ENCODE results near the gene DAPK3. TPM values are rescaled to one million over a fixed set of nuclear protein-coding genes. Genes with fewer than 3 reads are reported as not detected.

Gene DAPK3
- polyA plus RNA-seq, 1 experiment: 105 TPM

DNA sequence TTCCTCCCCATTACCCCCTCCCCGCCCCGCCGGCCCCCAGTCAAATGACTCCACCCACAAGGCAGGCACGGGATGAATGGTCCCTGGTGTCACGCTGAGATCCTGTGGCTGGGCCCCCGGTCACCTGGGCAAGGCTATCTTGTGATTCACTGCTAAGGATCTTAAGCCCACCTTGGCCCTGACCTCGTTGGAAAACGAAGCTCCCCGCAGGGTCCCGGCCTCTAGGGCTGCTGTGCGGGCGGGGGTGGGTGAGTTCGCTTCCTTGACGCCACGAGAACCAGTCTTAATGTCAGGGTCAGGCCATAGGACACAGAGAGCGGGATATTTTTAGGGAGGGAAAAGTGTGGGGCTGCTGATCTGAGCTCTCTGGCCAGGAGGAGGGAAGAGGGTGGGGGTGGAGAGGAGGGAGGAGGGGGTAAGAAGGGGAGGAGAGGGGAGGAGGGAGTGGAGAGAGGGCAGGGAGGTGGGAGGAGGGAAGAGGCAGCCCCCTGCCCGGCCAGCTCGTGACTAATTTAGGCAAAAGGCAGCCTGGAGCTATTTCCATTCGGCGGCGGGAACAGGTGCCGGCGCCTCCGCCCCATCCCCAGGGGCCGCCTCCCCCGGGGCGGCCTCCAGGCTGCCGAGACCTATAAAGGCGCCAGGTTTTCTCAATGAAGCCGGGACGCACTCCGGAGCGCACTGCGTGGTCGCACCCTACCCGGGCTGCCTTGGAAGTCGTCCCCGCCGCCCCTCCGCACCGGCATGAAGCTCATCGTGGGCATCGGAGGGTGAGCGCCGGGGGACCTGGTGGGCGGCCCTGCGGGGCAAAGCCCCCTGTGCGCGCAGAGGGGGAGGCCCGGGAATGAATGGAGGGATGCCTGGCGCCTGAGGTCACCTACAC lies 37.7 kb downstream of the DAPK3 start, which contains the start of gene NMRK2:
TSS of gene NMRK2 (plus strand) at position 139 of the 880 bp plus-strand sequence. CDS start at position 742, 603 bp downstream.
- CTCF ChIA-PET: no interaction called here
- POLR2A ChIA-PET: interaction anchor here (0.6 kb wide), 1 partner anchor 275 kb away, joined by 4 read pairs; no protein-coding TSS in a partner anchor
- H3K9me3 ChIP-seq (ENCODE audit: control insufficient read depth, insufficient read depth, low read length): peaks cover 4% of the 10 kb centered on the region; the same call in 1 of the 2 replicates
- H3K4me3 ChIP-seq (ENCODE audit: low read depth, low read length): no peak within 1 kb of the TSS
- H3K27me3 ChIP-seq (ENCODE audit: control insufficient read depth, insufficient read depth, low read length): peaks cover 22% of the 10 kb centered on the region
- DNase-seq (ENCODE audit: low read depth, low spot score): no peak
- TF ChIP-seq CTCF (IDR thresholded peaks at IDR 0.05; ENCODE audit: low read depth, low read length): no peak
- H3K27ac ChIP-seq (ENCODE audit: low read depth, low read length): no peak within 1 kb of the TSS

GRCh38 chr19:3931041-3931440 lies 39.9 kb downstream of the DAPK3 start:
- POLR2A ChIA-PET: no interaction called here
- CTCF ChIA-PET: no interaction called here
- Histone ChIP-seq H3K9me3 (ENCODE audit: control insufficient read depth, insufficient read depth, low read length) (no peaks in the 10 kb centered on the region; the same call in 1 of the 2 replicates), H3K4me3 (ENCODE audit: low read depth, low read length) (no peak overlapping the region), H3K27me3 (ENCODE audit: control insufficient read depth, insufficient read depth, low read length) (peaks cover 22% of the 10 kb centered on the region), H3K27ac (ENCODE audit: low read depth, low read length) (no peak overlapping the region)
- DNase-seq (ENCODE audit: low read depth, low spot score): no peak
- TF ChIP-seq CTCF (IDR thresholded peaks at IDR 0.05; ENCODE audit: low read depth, low read length): no peak

DNA sequence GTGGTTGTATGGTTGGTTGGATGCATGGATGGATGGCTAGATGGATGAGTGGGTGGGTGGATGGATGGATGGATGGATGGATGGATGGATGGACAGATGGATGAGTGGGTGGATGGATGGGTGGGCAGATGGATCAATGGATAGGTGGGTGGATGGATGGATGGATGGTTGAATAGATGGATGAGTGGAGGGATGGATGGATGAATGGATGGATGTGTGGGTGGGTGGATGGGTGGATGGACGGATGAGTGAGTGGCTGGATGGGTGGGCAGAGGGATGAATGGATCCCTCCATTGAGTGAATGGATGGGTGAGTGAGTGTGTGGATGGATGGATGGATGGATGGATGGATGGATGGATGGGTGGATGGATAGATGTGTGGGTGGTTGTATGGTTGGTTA lies 47.0 kb downstream of the DAPK3 start:
- Histone ChIP-seq H3K27ac (ENCODE audit: low read depth, low read length) (no peak overlapping the region), H3K9me3 (ENCODE audit: control insufficient read depth, insufficient read depth, low read length) (peaks cover 18% of the 10 kb centered on the region), H3K27me3 (ENCODE audit: control insufficient read depth, insufficient read depth, low read length) (peaks cover 2% of the 10 kb centered on the region), H3K4me3 (ENCODE audit: low read depth, low read length) (no peak overlapping the region)
- POLR2A ChIA-PET: no interaction called here
- CTCF ChIA-PET: no interaction called here
- DNase-seq (ENCODE audit: low read depth, low spot score): no peak
- no peak for TF ChIP-seq CTCF (IDR thresholded peaks at IDR 0.05; ENCODE audit: low read depth, low read length)

GRCh38 chr19:3923096-3923758 lies 47.7 kb downstream of the DAPK3 start:
- DNase-seq (ENCODE audit: low read depth, low spot score): no peak
- POLR2A ChIA-PET: no interaction called here
- CTCF ChIA-PET: no interaction called here
- TF ChIP-seq CTCF (IDR thresholded peaks at IDR 0.05; ENCODE audit: low read depth, low read length): no peak
- peaks cover 2% of the 10 kb centered on the region for H3K27me3 ChIP-seq (ENCODE audit: control insufficient read depth, insufficient read depth, low read length)
- H3K4me3 ChIP-seq (ENCODE audit: low read depth, low read length): no peak overlapping the region
- no peak overlapping the region for H3K27ac ChIP-seq (ENCODE audit: low read depth, low read length)
- H3K9me3 ChIP-seq (ENCODE audit: control insufficient read depth, insufficient read depth, low read length): peaks cover 18% of the 10 kb centered on the region

GRCh38 chr19:3919793-3920192 lies 51.1 kb downstream of the DAPK3 start:
- POLR2A ChIA-PET: no interaction called here
- peaks cover 2% of the 10 kb centered on the region for H3K27me3 ChIP-seq (ENCODE audit: control insufficient read depth, insufficient read depth, low read length)
- no peak overlapping the region for H3K4me3 ChIP-seq (ENCODE audit: low read depth, low read length)
- CTCF ChIA-PET: no interaction called here
- H3K27ac ChIP-seq (ENCODE audit: low read depth, low read length): no peak overlapping the region
- no peak for DNase-seq (ENCODE audit: low read depth, low spot score)
- H3K9me3 ChIP-seq (ENCODE audit: control insufficient read depth, insufficient read depth, low read length): peaks cover 12% of the 10 kb centered on the region
- TF ChIP-seq CTCF (IDR thresholded peaks at IDR 0.05; ENCODE audit: low read depth, low read length): no peak

Data from AG04450 (cell line).